Astrocyte (in vitro differentiated cells and primary cell): Measurements from ENCODE around the gene ADGRF1. TPM values are rescaled to one million over a fixed set of nuclear protein-coding genes. Genes with fewer than 3 reads are reported as not detected.

ENCODE experiments used
- DNase-seq: peaks from one replicate; pipeline ENCODE4 v3.0.0-alpha.2; 2010; ENCODE audit warnings: low read depth
- FAIRE-seq: peaks from 2 replicates; lab custom pipeline; 2011; peaks lifted over from hg19 to GRCh38; lab: Jason Lieb, UNC
- H2AFZ ChIP-seq: 2 replicates; pipeline ENCODE4 v1.6.0; 2012; ENCODE audit warnings: low read depth, low read length, inconsistent platforms
- H3K27ac ChIP-seq: 2 replicates; pipeline ENCODE4 v1.5.1; 2011; ENCODE audit warnings: low read depth, low read length, inconsistent platforms
- H3K27me3 ChIP-seq: 2 replicates; pipeline ENCODE4 v1.6.0; 2011; ENCODE audit warnings: low read length, inconsistent platforms; ENCODE audit not compliant: insufficient read depth
- H3K36me3 ChIP-seq: 2 replicates; pipeline ENCODE4 v1.5.1; 2011; ENCODE audit warnings: low read length, inconsistent platforms; ENCODE audit not compliant: insufficient read depth
- H3K4me1 ChIP-seq: 2 replicates; pipeline ENCODE4 v1.5.1; 2011; ENCODE audit warnings: low read length, inconsistent platforms; ENCODE audit not compliant: insufficient read depth
- H3K4me2 ChIP-seq: 2 replicates; pipeline ENCODE4 v1.6.0; 2012; ENCODE audit warnings: low read length, inconsistent platforms
- H3K4me3 ChIP-seq: 2 replicates; pipeline ENCODE4 v1.5.1; 2011; ENCODE audit warnings: low read depth, mild to moderate bottlenecking, low read length, inconsistent platforms; ENCODE audit not compliant: insufficient read depth
- H3K79me2 ChIP-seq: 2 replicates; pipeline ENCODE4 v1.6.0; 2012; ENCODE audit warnings: mild to moderate bottlenecking, low read length, inconsistent platforms; ENCODE audit not compliant: insufficient read depth
- H3K9ac ChIP-seq: 2 replicates; pipeline ENCODE4 v1.6.0; 2012; ENCODE audit warnings: mild to moderate bottlenecking, low read length, inconsistent platforms
- H3K9me3 ChIP-seq: 2 replicates; pipeline ENCODE4 v1.5.1; 2012; ENCODE audit warnings: low read depth, mild to moderate bottlenecking, low read length, inconsistent platforms; ENCODE audit not compliant: insufficient read depth
- H4K20me1 ChIP-seq: 2 replicates; pipeline ENCODE4 v1.6.0; 2012; ENCODE audit warnings: low read length, inconsistent platforms; ENCODE audit not compliant: insufficient read depth
- H3K27ac Mint-ChIP-seq: one replicate; pipeline ENCODE4 v1.8.0; 2021; ENCODE audit warnings: mild to moderate bottlenecking, mixed read lengths; ENCODE audit not compliant: unreplicated experiment
- H3K27me3 Mint-ChIP-seq: one replicate; pipeline ENCODE4 v1.8.0; 2021; ENCODE audit warnings: low read depth, mixed read lengths; ENCODE audit not compliant: unreplicated experiment
- H3K36me3 Mint-ChIP-seq: one replicate; pipeline ENCODE4 v1.8.0; 2021; ENCODE audit warnings: low read depth, mixed read lengths; ENCODE audit not compliant: unreplicated experiment
- H3K4me1 Mint-ChIP-seq: one replicate; pipeline ENCODE4 v1.8.0; 2021; ENCODE audit warnings: low read depth, mixed read lengths; ENCODE audit not compliant: unreplicated experiment
- H3K4me3 Mint-ChIP-seq: one replicate; pipeline ENCODE4 v1.8.0; 2021; ENCODE audit warnings: mild to moderate bottlenecking, moderate library complexity, mixed read lengths; ENCODE audit not compliant: unreplicated experiment
- H3K9me3 Mint-ChIP-seq: one replicate; pipeline ENCODE4 v1.8.0; 2021; ENCODE audit warnings: mild to moderate bottlenecking, mixed read lengths; ENCODE audit not compliant: unreplicated experiment
- CTCF ChIP-seq: IDR thresholded peaks from 2 replicates; pipeline ENCODE4 v1.5.1; 2011; ENCODE audit warnings: low read depth, mild to moderate bottlenecking, inconsistent platforms, low read length, moderate library complexity; ENCODE audit not compliant: insufficient read depth
- EZH2 ChIP-seq: IDR thresholded peaks from 2 replicates; pipeline ENCODE4 v1.6.1; 2012; ENCODE audit warnings: mild to moderate bottlenecking, low read length, inconsistent platforms; ENCODE audit not compliant: insufficient read depth
- total RNA-seq: library from RNA; stranded (reverse); gene quantifications from 2 replicates; pipeline ENCODE4 v1.2.1, GENCODE V29; 2021

The ADGRF1 gene
- total RNA-seq, 1 donor from 2014 or later, result 0.25 TPM

DNA sequence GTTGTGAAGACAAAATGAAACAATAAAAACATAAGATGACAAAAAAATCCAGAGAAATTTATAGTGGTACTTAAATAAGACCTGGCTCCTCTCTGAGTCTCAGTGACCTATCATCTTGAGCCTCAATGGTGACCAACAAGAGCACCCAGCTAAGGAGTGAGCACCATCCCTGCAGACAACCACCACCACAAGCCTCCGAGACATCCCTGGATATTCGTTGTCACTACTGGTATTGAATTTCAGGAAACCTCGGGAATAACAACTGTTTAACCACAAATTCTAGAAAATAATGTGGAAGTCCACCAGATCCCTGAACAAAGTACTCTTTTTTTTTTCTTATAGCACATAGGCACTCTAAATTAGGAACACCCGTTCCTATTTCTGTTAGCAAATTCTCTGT lies 88.2 kb downstream of the ADGRF1 start:
- Histone ChIP-seq H3K4me2 (no peak overlapping the region), H4K20me1 (no peaks in the 10 kb centered on the region), H3K4me1 (no peaks in the 10 kb centered on the region), H3K9ac (no peak overlapping the region), H3K79me2 (no peaks in the 10 kb centered on the region), H3K36me3 (no peaks in the 10 kb centered on the region), H3K27me3 (peaks cover 2% of the 10 kb centered on the region), H3K27ac (no peak overlapping the region), H3K4me3 (no peak overlapping the region), H2AFZ (no peak overlapping the region), H3K9me3 (no peaks in the 10 kb centered on the region)
- TF ChIP-seq CTCF, result no peak
- H3K27me3 Mint-ChIP-seq, result peaks cover 8% of the 10 kb centered on the region
- no peaks in the 10 kb centered on the region for H3K9me3 Mint-ChIP-seq
- H3K4me3 Mint-ChIP-seq, result no peak overlapping the region
- no peaks in the 10 kb centered on the region for H3K36me3 Mint-ChIP-seq
- H3K4me1 Mint-ChIP-seq, result peaks cover 31% of the 10 kb centered on the region
- DNase-seq (no peak), FAIRE-seq (no peak)
- no peak overlapping the region for H3K27ac Mint-ChIP-seq

DNA sequence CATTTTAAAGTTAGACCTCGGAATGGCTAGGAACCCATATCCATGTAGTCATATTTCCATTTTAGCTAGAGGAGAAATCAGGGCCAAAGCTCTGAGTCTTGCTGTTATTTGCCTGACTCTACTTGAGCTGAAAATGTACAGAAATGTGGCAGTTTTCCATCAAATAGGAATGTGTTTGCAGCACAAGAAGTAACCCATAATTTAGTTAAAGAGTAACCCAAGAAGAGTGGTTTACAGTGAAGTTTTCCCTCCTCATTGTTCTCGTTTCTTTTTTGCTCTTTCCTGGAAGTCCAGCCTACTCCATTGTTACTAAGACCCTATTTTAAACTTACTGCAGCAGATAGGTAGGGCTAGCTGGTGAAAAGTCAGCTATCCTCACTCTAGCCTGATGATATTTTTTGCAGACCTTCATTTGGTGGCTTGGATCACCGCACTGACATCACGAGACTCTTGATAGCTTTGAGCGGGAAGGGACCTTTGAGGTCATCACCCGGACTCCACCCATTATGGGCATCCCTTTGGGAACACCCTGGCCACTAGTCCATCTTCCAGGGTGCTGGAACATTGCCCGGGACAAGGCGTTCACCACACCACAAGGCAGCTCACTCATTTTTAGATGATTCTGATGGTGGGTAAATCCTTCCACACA lies 92.4 kb downstream of the ADGRF1 start:
- Histone ChIP-seq H3K27me3 (peaks cover 2% of the 10 kb centered on the region), H3K36me3 (no peaks in the 10 kb centered on the region), H3K4me2 (no peak overlapping the region), H3K4me1 (no peaks in the 10 kb centered on the region), H3K27ac (no peak overlapping the region), H3K4me3 (no peak overlapping the region), H3K9me3 (no peaks in the 10 kb centered on the region), H4K20me1 (no peaks in the 10 kb centered on the region), H2AFZ (no peak overlapping the region), H3K79me2 (no peaks in the 10 kb centered on the region), H3K9ac (no peak overlapping the region)
- no peak for DNase-seq
- H3K36me3 Mint-ChIP-seq, result peaks cover 2% of the 10 kb centered on the region
- no peak for TF ChIP-seq CTCF
- TF ChIP-seq EZH2, result no peak
- peaks cover 3% of the 10 kb centered on the region for H3K9me3 Mint-ChIP-seq
- no peak overlapping the region for H3K4me3 Mint-ChIP-seq
- no peak overlapping the region for H3K27ac Mint-ChIP-seq
- H3K4me1 Mint-ChIP-seq, result peaks cover 22% of the 10 kb centered on the region
- no peak for FAIRE-seq
- peaks cover 8% of the 10 kb centered on the region for H3K27me3 Mint-ChIP-seq

- no peak overlapping the region for H3K4me3 Mint-ChIP-seq
- TF ChIP-seq EZH2 (no peak), CTCF (no peak)
- H3K9me3 Mint-ChIP-seq, result peaks cover 3% of the 10 kb centered on the region
- H2AFZ ChIP-seq, result no peak overlapping the region
- no peaks in the 10 kb centered on the region for H4K20me1 ChIP-seq
- no peak overlapping the region for H3K9ac ChIP-seq
- H3K27me3 ChIP-seq, result peaks cover 2% of the 10 kb centered on the region
- H3K4me3 ChIP-seq, result no peak overlapping the region
- no peak overlapping the region for H3K27ac ChIP-seq
- no peak for FAIRE-seq
- H3K4me1 ChIP-seq, result no peaks in the 10 kb centered on the region
- H3K4me1 Mint-ChIP-seq, result peaks cover 13% of the 10 kb centered on the region
- no peaks in the 10 kb centered on the region for H3K36me3 ChIP-seq
- peaks cover 2% of the 10 kb centered on the region for H3K36me3 Mint-ChIP-seq
- no peaks in the 10 kb centered on the region for H3K9me3 ChIP-seq
- H3K27ac Mint-ChIP-seq, result no peak overlapping the region
- peak; percentile 39 for DNase-seq
- peaks cover 8% of the 10 kb centered on the region for H3K27me3 Mint-ChIP-seq
- no peaks in the 10 kb centered on the region for H3K79me2 ChIP-seq
- peak overlapping the region; percentile 9 for H3K4me2 ChIP-seq
Measured at GRCh38 chr6:46948699-46949098, 93.4 kb downstream of the ADGRF1 start.
